Measurements from ENCODE around the gene PCGF3. TPM values are rescaled to one million over a fixed set of nuclear protein-coding genes. Genes with fewer than 3 reads are reported as not detected.
"Not testable (repeated sequence)": the region's sequence is repeated elsewhere in the genome, so short reads cannot be mapped to it uniquely, and the experiment has no call there.

The PCGF3 gene
- total RNA-seq, 1 donor from 2014 or later = 124 TPM

GRCh38 chr4:666436-666810 lies 39.2 kb upstream of the PCGF3 start:
- Histone ChIP-seq H3K4me1 (no peaks in the 10 kb centered on the region), H3K9me3 (no peaks in the 10 kb centered on the region), H3K27ac (no peak overlapping the region), H3K4me3 (no peak overlapping the region), H3K36me3 (peaks cover 4 to 8% of the 10 kb centered on the region in 2 donors), H3K27me3 (no peaks in the 10 kb centered on the region)
- DNase-seq (ENCODE audit: low spot score in 2 of 2) = no peak
- intact Hi-C loops (cut with DNase I) = no loop called here
- TF ChIP-seq CTCF (IDR thresholded peaks at IDR 0.05) = no peak

- TF ChIP-seq CTCF (IDR thresholded peaks at IDR 0.05) = no peak
- Histone ChIP-seq H3K27me3 (no peaks in the 10 kb centered on the region), H3K27ac (no peak overlapping the region), H3K4me3 (no peak overlapping the region), H3K36me3 (peaks cover 10 to 13% of the 10 kb centered on the region in 2 donors), H3K9me3 (no peaks in the 10 kb centered on the region), H3K4me1 (no peaks in the 10 kb centered on the region)
- DNase-seq (ENCODE audit: low spot score in 2 of 2) = no peak
- intact Hi-C loops (cut with DNase I) = no loop called here
These were observed 38.6 kb upstream of the PCGF3 start for GRCh38 chr4:666822-667544.

- intact Hi-C loops (cut with DNase I) = no loop called here
- Histone ChIP-seq H3K27me3 (no peaks in the 10 kb centered on the region), H3K4me3 (no peak overlapping the region), H3K36me3 (peaks cover 14 to 18% of the 10 kb centered on the region in 2 donors), H3K9me3 (no peaks in the 10 kb centered on the region), H3K4me1 (no peaks in the 10 kb centered on the region), H3K27ac (no peak overlapping the region)
- TF ChIP-seq CTCF (IDR thresholded peaks at IDR 0.05) = no peak
- no peak for DNase-seq (ENCODE audit: low spot score in 2 of 2)
These were observed 38.1 kb upstream of the PCGF3 start for GRCh38 chr4:667545-667925.

- H3K9me3 ChIP-seq; H3K4me1 ChIP-seq; H3K27me3 ChIP-seq; intact Hi-C loops (cut with DNase I); H3K4me3 ChIP-seq; H3K27ac ChIP-seq; DNase-seq (ENCODE audit: low spot score in 2 of 2): not testable (repeated sequence)
- peaks cover 18 to 20% of the 10 kb centered on the region in 2 donors for H3K36me3 ChIP-seq
These were observed 37.4 kb upstream of the PCGF3 start for GRCh38 chr4:668219-668618.

- not testable (repeated sequence) for H3K4me3 ChIP-seq; H3K27me3 ChIP-seq; H3K9me3 ChIP-seq; H3K27ac ChIP-seq; H3K4me1 ChIP-seq; DNase-seq (ENCODE audit: low spot score in 2 of 2)
- peaks cover 18 to 20% of the 10 kb centered on the region in 2 donors for H3K36me3 ChIP-seq
- intact Hi-C loops (cut with DNase I) = loop anchor here (5.0 to 10.0 kb wide), 2 partner anchors 333 to 1045 kb away; partner anchors contain the start of genes SLBP and ZNF141
These were observed 35.6 kb upstream of the PCGF3 start for GRCh38 chr4:669806-670559.

- peaks cover 9 to 15% of the 10 kb centered on the region in 2 donors for H3K4me1 ChIP-seq
- H3K36me3 ChIP-seq = peaks cover 18 to 20% of the 10 kb centered on the region in 2 donors
- no peaks in the 10 kb centered on the region for H3K9me3 ChIP-seq
- intact Hi-C loops (cut with DNase I) = loop anchor here (5.0 to 10.0 kb wide), 2 partner anchors 334 to 1043 kb away; partner anchors contain the start of genes SLBP and ZNF141
- H3K4me3 ChIP-seq = no peak overlapping the region
- H3K27me3 ChIP-seq = no peaks in the 10 kb centered on the region
- no peak for DNase-seq (ENCODE audit: low spot score in 2 of 2)
- no peak for TF ChIP-seq CTCF (IDR thresholded peaks at IDR 0.05)
- no peak overlapping the region for H3K27ac ChIP-seq
These were observed 33.9 kb upstream of the PCGF3 start for GRCh38 chr4:671769-672168.

Measured in ascending aorta (tissue), 2 donors.